Mucosa of stomach (tissue), 1 donor: Measurements from ENCODE around the gene CCDC86.

Source experiments
- H3K27me3 ChIP-seq: one replicate; pipeline ENCODE4 v1.7.0; 2013; ENCODE audit warnings: mild to moderate bottlenecking, low read length; ENCODE audit not compliant: control insufficient read depth, insufficient read depth
- H3K36me3 ChIP-seq: one replicate; pipeline ENCODE4 v1.7.0; 2013; ENCODE audit warnings: low read length; ENCODE audit not compliant: control insufficient read depth, insufficient read depth
- H3K4me1 ChIP-seq: one replicate; pipeline ENCODE4 v1.7.0; 2013; ENCODE audit warnings: mild to moderate bottlenecking, low read length; ENCODE audit not compliant: control insufficient read depth, insufficient read depth
- H3K4me3 ChIP-seq: one replicate; pipeline ENCODE4 v1.7.0; 2013; ENCODE audit warnings: low read length
- H3K9ac ChIP-seq: one replicate; pipeline ENCODE4 v1.7.0; 2013; ENCODE audit warnings: mild to moderate bottlenecking, low read length, moderate library complexity
- H3K9me3 ChIP-seq: one replicate; pipeline ENCODE4 v1.7.0; 2013; ENCODE audit warnings: mild to moderate bottlenecking, low read length, moderate library complexity; ENCODE audit not compliant: control insufficient read depth
- donor health status: Pancreatic carcinoma.

Gene CCDC86

DNA sequence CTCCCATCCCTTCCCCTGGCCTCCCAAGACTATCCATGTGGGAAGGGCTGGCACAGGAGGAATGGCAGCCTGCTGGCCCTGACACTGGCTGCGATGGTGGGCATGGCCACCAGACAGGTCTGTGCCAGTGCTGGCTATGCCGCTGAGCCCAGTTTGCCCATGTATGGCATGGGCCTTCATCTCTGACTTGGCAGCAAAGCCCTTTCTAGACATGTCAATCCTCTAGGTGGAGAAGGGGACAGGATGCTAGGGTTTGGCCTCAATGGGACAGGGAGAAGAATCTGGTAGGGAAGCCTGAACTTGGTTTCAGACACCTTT, 34.2 kb downstream of the CCDC86 start:
- Histone ChIP-seq H3K9me3 (no peaks in the 10 kb centered on the region), H3K9ac (no peak overlapping the region), H3K36me3 (no peaks in the 10 kb centered on the region), H3K4me1 (peaks cover 13% of the 10 kb centered on the region), H3K27me3 (no peaks in the 10 kb centered on the region), H3K4me3 (no peak overlapping the region)

DNA sequence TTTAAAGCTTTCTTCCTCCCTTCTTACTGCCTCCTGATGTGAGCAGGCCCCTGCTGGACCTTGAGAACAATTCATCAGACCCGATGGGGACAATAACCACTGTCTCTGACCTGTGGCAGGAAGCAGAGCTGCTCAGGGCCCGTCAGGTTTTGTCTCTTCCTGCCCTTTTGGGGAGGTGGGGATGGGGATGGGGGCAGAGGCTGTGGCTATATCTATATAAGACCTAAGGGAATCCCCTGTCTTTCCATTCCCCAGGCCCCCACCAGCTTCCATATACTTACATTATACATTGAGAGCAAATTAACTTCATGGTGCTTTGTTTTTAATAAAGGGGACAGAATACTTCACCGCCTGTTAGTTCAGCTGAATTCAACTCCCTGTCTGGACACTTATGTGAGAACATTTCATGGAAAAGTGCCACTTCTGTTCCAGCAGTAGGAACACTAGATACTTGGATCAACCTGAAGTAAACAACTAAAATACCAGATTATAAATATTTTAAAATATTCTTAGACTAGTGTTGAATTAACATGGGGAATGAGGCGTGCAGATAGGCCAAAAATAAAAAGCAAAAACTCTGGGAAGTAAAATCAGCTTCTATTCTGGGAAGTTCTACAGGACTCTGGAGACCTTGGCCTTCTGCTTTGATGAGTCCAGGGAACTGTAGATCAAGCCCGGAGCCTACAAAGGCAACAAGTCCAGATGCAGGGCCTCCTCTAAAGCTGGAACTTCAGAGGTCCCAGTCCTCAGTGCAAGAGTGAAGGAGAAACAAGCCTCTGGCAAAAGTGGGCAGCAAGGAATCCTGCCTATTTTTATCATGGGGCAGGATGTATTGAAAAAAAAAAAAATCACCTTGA, 36.6 kb downstream of the CCDC86 start:
- Histone ChIP-seq H3K4me3 (no peak overlapping the region), H3K4me1 (peaks cover 8% of the 10 kb centered on the region), H3K9ac (no peak overlapping the region), H3K27me3 (no peaks in the 10 kb centered on the region), H3K9me3 (no peaks in the 10 kb centered on the region), H3K36me3 (no peaks in the 10 kb centered on the region)

DNA sequence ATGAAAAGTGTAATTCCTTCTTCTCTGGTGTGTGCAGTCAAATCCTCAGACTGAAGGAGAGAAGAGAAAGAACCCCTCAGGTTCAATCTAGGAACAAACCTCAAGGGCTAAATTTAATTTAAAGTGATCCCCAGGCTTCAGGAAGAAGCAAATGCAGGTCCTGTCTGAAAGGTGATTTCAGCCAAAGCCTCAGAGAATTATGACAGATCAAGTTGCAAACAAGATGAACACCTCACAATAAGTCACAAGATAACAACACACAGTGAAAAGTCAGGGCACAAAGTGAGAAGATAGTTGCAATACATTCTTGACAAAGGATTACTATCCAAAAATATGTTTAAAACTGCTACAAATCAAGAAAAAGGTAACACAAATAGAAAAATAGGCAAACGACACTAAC, 37.2 kb downstream of the CCDC86 start:
- H3K4me1 ChIP-seq, result peaks cover 8% of the 10 kb centered on the region
- no peaks in the 10 kb centered on the region for H3K9me3 ChIP-seq
- no peaks in the 10 kb centered on the region for H3K27me3 ChIP-seq
- H3K4me3 ChIP-seq, result no peak overlapping the region
- H3K9ac ChIP-seq, result no peak overlapping the region
- no peaks in the 10 kb centered on the region for H3K36me3 ChIP-seq

DNA sequence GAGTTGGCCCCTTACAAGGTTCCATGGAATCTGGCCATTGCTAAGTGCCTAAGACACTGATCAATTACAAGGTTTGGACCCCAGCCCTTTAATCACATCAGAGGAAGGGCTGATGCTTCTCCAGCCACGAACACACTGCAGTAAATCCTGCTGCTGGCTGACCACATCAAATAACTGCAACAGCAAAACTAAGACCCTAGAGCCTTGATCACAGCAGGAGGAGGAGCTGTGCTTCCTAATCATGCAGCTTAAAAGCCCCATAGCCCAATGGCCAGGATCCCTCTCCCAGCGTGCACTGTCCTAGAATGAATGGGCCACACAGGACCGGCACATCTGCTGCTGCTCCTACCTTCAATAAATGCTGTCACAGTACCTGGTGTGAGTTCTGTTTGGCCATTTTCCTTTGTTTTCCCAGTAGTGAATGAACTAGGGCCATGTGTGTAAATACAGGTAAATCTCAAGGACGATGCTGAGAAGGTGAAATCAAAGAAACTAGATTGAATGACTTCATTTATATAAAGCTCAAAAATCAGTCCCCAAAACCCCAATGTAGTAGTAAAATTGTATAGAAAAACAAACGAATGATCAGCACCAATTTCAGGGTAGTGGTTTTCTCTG, 38.2 kb downstream of the CCDC86 start:
- no peak overlapping the region for H3K9ac ChIP-seq
- no peaks in the 10 kb centered on the region for H3K36me3 ChIP-seq
- no peak overlapping the region for H3K4me3 ChIP-seq
- H3K9me3 ChIP-seq, result no peaks in the 10 kb centered on the region
- H3K27me3 ChIP-seq, result no peaks in the 10 kb centered on the region
- H3K4me1 ChIP-seq, result peaks cover 8% of the 10 kb centered on the region

DNA sequence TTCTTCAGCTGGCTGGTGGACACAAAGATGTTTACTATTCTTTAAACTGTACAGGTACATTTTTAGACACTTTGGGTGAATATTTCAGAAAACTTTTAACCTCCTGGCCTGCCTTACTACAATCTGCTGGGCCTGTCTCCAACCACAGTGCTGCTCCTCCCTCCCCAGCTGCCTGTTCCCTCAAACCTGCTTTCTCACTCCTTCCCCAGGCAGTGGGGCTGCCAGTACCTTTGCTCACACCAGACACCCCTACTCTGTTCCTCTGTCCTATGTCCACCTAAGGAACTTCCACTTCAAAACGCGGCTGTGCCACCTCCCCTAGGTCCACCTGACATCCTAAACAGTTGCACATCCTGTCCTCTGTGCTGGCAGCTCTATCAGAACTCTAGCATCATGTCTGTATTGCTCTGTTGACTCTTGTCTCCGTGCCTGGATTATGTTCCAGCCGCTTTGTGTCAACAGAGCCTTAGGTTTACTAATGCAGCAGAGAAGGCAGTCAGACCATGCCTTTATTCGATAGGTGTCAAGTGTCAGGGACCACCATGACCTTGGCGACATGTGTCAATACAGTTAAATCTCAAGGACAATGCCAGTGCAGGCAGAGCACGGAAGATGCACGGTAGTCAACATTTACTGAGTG, 38.9 kb downstream of the CCDC86 start:
- H3K9ac ChIP-seq, result no peak overlapping the region
- H3K27me3 ChIP-seq, result no peaks in the 10 kb centered on the region
- no peaks in the 10 kb centered on the region for H3K9me3 ChIP-seq
- no peak overlapping the region for H3K4me3 ChIP-seq
- H3K4me1 ChIP-seq, result peaks cover 8% of the 10 kb centered on the region
- H3K36me3 ChIP-seq, result no peaks in the 10 kb centered on the region

DNA sequence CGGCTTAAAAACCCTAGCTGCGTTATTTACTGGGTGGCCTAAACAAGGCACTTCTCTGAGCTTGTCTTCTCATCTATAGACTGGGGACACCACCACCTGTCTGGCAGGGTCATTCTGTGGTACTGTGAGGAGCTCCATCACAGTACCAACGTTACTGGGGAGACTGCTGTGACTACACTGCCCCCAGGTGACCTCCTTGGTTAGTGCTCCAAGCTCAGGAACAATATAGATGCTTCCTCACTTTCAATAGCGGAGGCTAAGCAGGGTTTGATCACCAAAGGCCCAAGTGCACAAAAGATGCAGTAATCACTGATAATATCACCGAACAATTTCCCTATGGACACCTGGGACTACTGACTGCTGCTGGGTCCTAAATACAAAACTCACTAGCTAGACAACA, 45.6 kb downstream of the CCDC86 start:
- Histone ChIP-seq H3K4me3 (no peak overlapping the region), H3K9me3 (no peaks in the 10 kb centered on the region), H3K4me1 (peaks cover 5% of the 10 kb centered on the region), H3K9ac (no peak overlapping the region), H3K36me3 (no peaks in the 10 kb centered on the region), H3K27me3 (no peaks in the 10 kb centered on the region)

DNA sequence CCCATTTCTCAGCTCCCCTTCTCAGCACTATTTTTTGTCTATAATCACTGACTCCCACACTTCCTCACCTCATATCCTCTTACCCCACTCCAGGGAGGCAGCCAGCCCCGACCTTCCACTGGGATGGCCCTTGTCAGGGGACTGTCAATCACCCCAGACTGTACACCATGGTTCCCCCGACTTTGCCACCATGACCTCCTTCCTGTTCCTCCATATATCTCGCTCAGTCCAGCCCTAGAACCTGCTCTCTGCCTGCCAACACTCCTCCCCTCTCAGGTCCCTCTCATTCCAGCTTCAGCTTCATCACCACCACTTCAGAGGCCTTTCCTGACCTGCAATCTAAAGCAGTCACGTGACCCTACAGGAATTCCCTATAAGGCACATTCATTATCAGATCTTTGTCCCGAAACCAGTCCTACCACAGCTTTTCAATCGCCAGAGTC, 48.0 kb downstream of the CCDC86 start:
- Histone ChIP-seq H3K27me3 (no peaks in the 10 kb centered on the region), H3K4me3 (no peak overlapping the region), H3K9ac (no peak overlapping the region), H3K4me1 (peaks cover 5% of the 10 kb centered on the region), H3K9me3 (no peaks in the 10 kb centered on the region), H3K36me3 (no peaks in the 10 kb centered on the region)

DNA sequence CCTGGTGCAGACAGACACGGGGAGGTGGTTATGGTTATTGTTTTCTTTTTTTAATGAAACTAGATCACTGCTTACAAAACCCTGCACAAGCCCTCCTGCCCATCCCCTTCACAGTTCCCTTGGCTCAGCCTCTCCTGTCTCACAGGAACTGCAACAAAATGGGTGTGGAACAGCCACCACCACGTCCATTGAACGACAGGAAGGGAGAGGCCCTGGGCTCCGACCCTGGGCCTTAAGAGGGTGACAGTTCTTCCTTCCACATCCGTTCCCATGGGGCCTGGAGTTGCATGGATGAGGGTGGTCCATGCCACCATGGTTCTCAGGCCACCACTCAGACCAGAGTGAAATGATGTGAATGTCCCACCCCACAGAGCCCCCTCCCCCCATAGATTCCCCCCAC, 48.8 kb downstream of the CCDC86 start:
- no peaks in the 10 kb centered on the region for H3K36me3 ChIP-seq
- H3K4me3 ChIP-seq, result no peak overlapping the region
- H3K4me1 ChIP-seq, result peaks cover 5% of the 10 kb centered on the region
- H3K27me3 ChIP-seq, result no peaks in the 10 kb centered on the region
- H3K9me3 ChIP-seq, result no peaks in the 10 kb centered on the region
- no peak overlapping the region for H3K9ac ChIP-seq

DNA sequence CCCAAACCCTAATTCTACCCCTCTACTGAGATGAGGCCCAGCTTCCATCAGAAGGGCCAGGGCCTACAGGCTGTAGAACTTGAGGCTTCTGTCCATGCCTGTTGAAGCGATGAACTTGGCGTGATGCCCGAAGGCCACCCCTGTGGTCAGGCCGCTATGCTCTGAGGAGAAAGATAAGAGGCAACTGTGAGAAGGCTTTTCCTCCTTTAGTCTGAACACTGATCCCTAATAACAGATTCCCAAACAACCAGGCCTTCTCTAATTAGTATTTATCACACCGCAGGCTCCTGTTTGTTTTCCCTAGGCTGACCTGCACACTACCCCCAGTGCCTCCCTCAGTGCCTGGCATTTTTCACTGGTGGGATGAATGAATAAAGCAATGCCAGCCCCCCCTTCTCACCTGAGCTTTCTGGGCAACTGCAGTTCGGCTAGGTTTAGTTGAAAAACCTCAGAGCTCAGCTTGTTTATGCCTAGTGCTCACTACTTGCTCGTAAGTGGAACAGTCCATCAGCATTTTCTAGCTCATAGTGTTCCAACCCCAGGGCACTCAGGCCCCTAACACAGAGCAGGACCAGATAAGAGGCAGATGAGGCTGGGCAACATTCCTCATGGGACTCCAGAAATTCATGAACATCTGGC, 49.3 kb downstream of the CCDC86 start:
- H3K9me3 ChIP-seq, result no peaks in the 10 kb centered on the region
- no peaks in the 10 kb centered on the region for H3K27me3 ChIP-seq
- H3K4me3 ChIP-seq, result no peak overlapping the region
- no peak overlapping the region for H3K9ac ChIP-seq
- H3K4me1 ChIP-seq, result peaks cover 5% of the 10 kb centered on the region
- no peaks in the 10 kb centered on the region for H3K36me3 ChIP-seq

DNA sequence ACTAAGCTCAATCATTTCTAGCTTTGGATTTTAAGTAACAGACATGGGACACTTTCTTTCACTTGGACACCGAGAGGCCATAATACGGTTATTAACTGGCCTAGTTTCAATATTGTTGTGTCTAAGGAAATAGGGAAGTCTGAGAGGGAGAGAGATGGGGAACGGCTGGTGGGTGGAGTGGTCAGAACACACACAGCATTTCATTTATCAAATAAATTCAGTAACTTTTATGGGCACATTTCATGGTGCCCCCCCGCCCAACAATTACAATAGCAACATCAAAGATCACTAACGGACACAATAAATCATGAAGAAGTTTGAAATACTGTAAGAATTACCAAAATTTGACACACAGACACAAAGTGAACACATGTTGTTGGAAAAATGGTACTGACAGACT, 53.8 kb downstream of the CCDC86 start:
- Histone ChIP-seq H3K9me3 (no peaks in the 10 kb centered on the region), H3K4me3 (no peak overlapping the region), H3K4me1 (no peaks in the 10 kb centered on the region), H3K9ac (no peak overlapping the region), H3K27me3 (no peaks in the 10 kb centered on the region), H3K36me3 (peaks cover 26% of the 10 kb centered on the region)

DNA sequence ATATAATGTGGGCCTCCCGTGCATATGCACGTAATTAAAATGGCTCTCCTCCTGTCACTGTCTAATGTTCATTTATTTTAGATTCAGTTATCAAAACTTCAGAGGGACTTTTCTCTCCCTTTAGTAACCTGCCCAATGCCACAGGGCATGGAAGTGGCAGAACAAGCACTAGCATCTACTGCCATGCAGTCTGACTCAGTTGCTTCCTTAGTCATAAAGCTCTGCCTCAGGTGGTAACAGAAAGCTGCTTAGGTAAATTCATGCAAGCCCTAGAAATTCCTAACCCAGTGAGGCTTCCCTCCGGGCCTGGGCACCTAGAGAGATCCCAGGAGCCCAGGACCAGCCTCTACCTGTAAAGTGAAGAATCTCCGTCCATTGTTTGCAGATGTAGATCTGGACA, 55.6 kb downstream of the CCDC86 start:
- Histone ChIP-seq H3K9me3 (no peaks in the 10 kb centered on the region), H3K36me3 (peaks cover 33% of the 10 kb centered on the region), H3K4me3 (no peak overlapping the region), H3K4me1 (no peaks in the 10 kb centered on the region), H3K27me3 (no peaks in the 10 kb centered on the region), H3K9ac (no peak overlapping the region)
